Measurements from ENCODE around the gene NLN.

GRCh38 chr5:65837139-65837538, 115.1 kb downstream of the NLN start:
- no peak for TF ChIP-seq POLR2AphosphoS5 (IDR thresholded peaks at IDR 0.05)
- no peak for TF ChIP-seq CTCF (IDR thresholded peaks at IDR 0.05)
